K562 (cell line): ENCODE results near the gene SURF4. TPM values are rescaled to one million over a fixed set of nuclear protein-coding genes. Genes with fewer than 3 reads are reported as not detected.

Experiments used
- CBFB ChIP-seq: sonication (generic); formaldehyde crosslinking; IDR thresholded peaks from 2 replicates; pipeline ENCODE4 v1.4.0; 2020; ENCODE audit warnings: mild to moderate bottlenecking, missing genetic modification reagents
- CEBPZ ChIP-seq: fragments of 150-350 bp; IDR thresholded peaks from 2 replicates; pipeline ENCODE4 v1.6.1; 2014; ENCODE audit warnings: low read depth, mild to moderate bottlenecking, low read length, borderline replicate concordance
- EHMT2 ChIP-seq: fragments of 450-650 bp; IDR thresholded peaks from 2 replicates; pipeline ENCODE4 v1.6.1; 2018; ENCODE audit warnings: antibody characterized with exemption
- HDAC3 ChIP-seq: fragments of 450-650 bp; IDR thresholded peaks from 2 replicates; pipeline ENCODE4 v1.6.1; 2018; ENCODE audit warnings: borderline replicate concordance, mild to moderate bottlenecking, moderate library complexity; ENCODE audit not compliant: partially characterized antibody
- HDAC8 ChIP-seq: fragments of 450-650 bp; IDR thresholded peaks from 2 replicates; pipeline ENCODE4 v1.6.1; 2016; ENCODE audit warnings: mild to moderate bottlenecking, missing genetic modification characterization, moderate library complexity, missing compliant biosample characterization
- HSF4 ChIP-seq: fragments of 250-450 bp; sonication (Bioruptor Pico); IDR thresholded peaks from 2 replicates; pipeline ENCODE4 v2.1.2; 2022; ENCODE audit warnings: mild to moderate bottlenecking, moderate library complexity, borderline replicate concordance
- KHSRP ChIP-seq: fragments of 450-650 bp; IDR thresholded peaks from 2 replicates; pipeline ENCODE4 v1.6.1; 2017
- MED1 ChIP-seq: sonication (generic); formaldehyde crosslinking; IDR thresholded peaks from 2 replicates; pipeline ENCODE4 v1.8.1; 2023; ENCODE audit warnings: missing genetic modification reagents, borderline replicate concordance
- MEF2A ChIP-seq: IDR thresholded peaks from 2 replicates; pipeline ENCODE4 v1.6.1; 2011; ENCODE audit warnings: low read depth, mild to moderate bottlenecking, low read length, moderate library complexity; ENCODE audit not compliant: control insufficient read depth
- PPARD ChIP-seq: fragments of 250-450 bp; sonication (Bioruptor Pico); IDR thresholded peaks from 2 replicates; pipeline ENCODE4 v1.8.0; 2022; ENCODE audit warnings: inconsistent platforms, mild to moderate bottlenecking, moderate library complexity
- TBL1XR1 ChIP-seq, 2 experiments: IDR thresholded peaks; 2 replicates each; pipeline ENCODE4 v1.6.1; 2012; ENCODE audit warnings: improper control_type of control experiment in 2 of 2, low read length in 2 of 2, mild to moderate bottlenecking in 1 of 2
- YY1 ChIP-seq, 3 experiments: IDR thresholded peaks; 2 replicates each; pipeline ENCODE4 v1.6.1; 2011; ENCODE audit warnings: low read length in 2 of 3, mild to moderate bottlenecking in 2 of 3, moderate library complexity in 2 of 3, borderline replicate concordance in 1 of 3, control low read depth in 1 of 3, low read depth in 1 of 3; ENCODE audit not compliant: insufficient read depth in 3 of 3, insufficient replicate concordance in 2 of 3, control insufficient read depth in 1 of 3, insufficient read length in 1 of 3; ENCODE audit errors: extremely low read depth in 1 of 3
- ZBTB26 ChIP-seq: fragments of 450-650 bp; formaldehyde crosslinking; IDR thresholded peaks from 2 replicates; pipeline ENCODE4 v1.4.0; 2022; ENCODE audit warnings: missing genetic modification characterization
- ZNF165 ChIP-seq: fragments of 250-450 bp; sonication (Bioruptor Pico); IDR thresholded peaks from 2 replicates; pipeline ENCODE4 v1.4.0; 2020; ENCODE audit warnings: borderline replicate concordance
- ZNF395 ChIP-seq: fragments of 200-800 bp; sonication (Bioruptor generic); IDR thresholded peaks from 2 replicates; pipeline ENCODE4 v1.6.1; 2017; ENCODE audit warnings: missing genetic modification characterization, missing compliant biosample characterization
- ZNF398 ChIP-seq: fragments of 250-450 bp; sonication (Bioruptor Pico); IDR thresholded peaks from 2 replicates; pipeline ENCODE4 v1.8.0; 2021; ENCODE audit warnings: moderate library complexity, mild to moderate bottlenecking, inconsistent platforms
- polyA plus RNA-seq, 8 experiments: library from polyadenylated mRNA; depleted of rRNA in 4 of 8; stranded (reverse) in 5 of 8; unstranded in 3 of 8; fragments of >200 nt; fragmentation: Nextera tagmentation in 2 of 8; fragmentation: Illumina TruSeq in 1 of 8; extraction: Ambion mirVana in 2 of 8; extraction: Trizol in 1 of 8; gene quantifications; 2 replicates each; pipeline versions ENCODE4 v1.2.1 to v1.2.3, GENCODE V29; 2011 to 2014; ENCODE audit warnings: inconsistent platforms in 1 of 8, missing spikeins in 1 of 8
- total RNA-seq, 7 experiments: library from RNA; depleted of rRNA in 6 of 7; stranded (reverse); fragments of >200 nt in 6 of 7; fragmentation: Illumina TruSeq in 2 of 7; extraction: Trizol in 2 of 7; gene quantifications; 2 replicates each; pipeline versions ENCODE4 v1.2.1 to v1.2.3, GENCODE V29; 2011 to 2021; ENCODE audit warnings: low replicate concordance in 1 of 7

SURF4 gene
- total and polyA plus RNA-seq, 9 of the 15 experiments (the other 6 are each of a cell fraction or from before 2014, with no cell fraction given) = 8.4 to 176 (median 130) TPM

- TF ChIP-seq TBL1XR1 (IDR thresholded peaks at IDR 0.05; ENCODE audit: low read length in 2 of 2) (no peak; a peak in 1 of 4 replicates), KHSRP (no peak), ZBTB26 (CRISPR knock-in tag) (no peak), MED1 (CRISPR knock-in tag) (no peak), CEBPZ (no peak), CBFB (no peak), EHMT2 (no peak), ZNF165 (CRISPR knock-in tag) (no peak), HDAC8 (tag) (no peak), PPARD (CRISPR knock-in tag) (no peak), YY1 (IDR thresholded peaks at IDR 0.05; ENCODE audit: borderline replicate concordance in 1 of 3, control insufficient read depth in 1 of 3, extremely low read depth in 1 of 3, insufficient read depth in 3 of 3, insufficient read length in 1 of 3, insufficient replicate concordance in 2 of 3, low read depth in 1 of 3, low read length in 2 of 3) (peak in 2 of 3 experiments; percentile 71 to 72), ZNF398 (CRISPR knock-in tag) (no peak), ZNF395 (CRISPR knock-in tag) (peak; percentile 75), MEF2A (no peak), HDAC3 (no peak), HSF4 (CRISPR knock-in tag) (no peak)
These were observed at the start of gene SURF4, which contains the start of gene STKLD1 (continued) for GRCh38 chr9:133375724-133376654.
